Prostate gland (tissue), 1 donor: ENCODE data around the gene SIPA1L3.

Source experiments
- POLR2A ChIP-seq: fragments of 450-650 bp; IDR thresholded peaks from one replicate; pipeline ENCODE4 v1.6.1; 2016; ENCODE audit warnings: antibody characterized with exemption, mild to moderate bottlenecking
- POLR2AphosphoS5 ChIP-seq: sonication (generic); formaldehyde crosslinking; IDR thresholded peaks from one replicate; pipeline ENCODE4 v1.6.1; 2017; ENCODE audit warnings: antibody characterized with exemption

DNA sequence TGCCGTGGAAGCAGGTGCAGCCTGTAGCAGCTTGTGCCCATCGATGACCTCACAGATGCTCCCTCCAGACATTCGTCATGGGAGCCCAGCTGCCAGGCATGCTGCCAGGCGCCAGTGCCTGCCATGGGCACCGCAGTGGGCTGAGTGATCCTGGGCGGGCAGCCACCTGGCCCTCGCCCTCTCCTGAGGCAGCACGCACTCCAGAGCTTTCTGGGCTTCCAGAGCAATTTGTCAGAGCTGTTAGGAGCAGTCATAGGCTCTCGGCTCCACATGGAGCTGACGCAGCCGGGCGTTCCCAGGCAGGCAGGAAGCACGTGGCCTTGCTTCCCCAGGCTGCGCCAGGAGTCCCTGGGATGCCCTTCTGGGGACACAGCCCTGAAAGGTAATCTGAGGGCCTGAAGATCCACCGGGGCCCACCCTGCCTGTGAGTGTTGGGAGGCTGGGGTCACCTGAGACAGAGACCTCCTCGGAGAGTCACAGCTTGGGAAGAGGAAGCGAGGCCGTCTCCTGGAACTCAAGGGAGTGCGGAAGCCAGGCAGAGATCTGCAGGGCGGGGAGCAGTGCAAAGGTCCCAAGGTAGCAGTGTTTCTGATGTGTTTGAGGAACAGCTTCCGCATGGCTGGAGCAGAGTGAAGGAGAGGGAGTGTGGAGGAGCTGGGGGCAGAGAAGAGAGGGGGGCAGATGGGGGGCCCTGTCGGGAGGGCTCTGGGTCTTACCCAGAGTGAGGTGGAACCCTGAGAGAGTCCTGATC lies 266.5 kb downstream of the SIPA1L3 start:
- no peak for TF ChIP-seq POLR2A
- TF ChIP-seq POLR2AphosphoS5, result no peak
